OCI-M2 (cell line): ENCODE data around the gene FCRL6.

Experiments
- DNase-seq: peaks from one replicate; lab custom pipeline; 2025; ENCODE audit not compliant: unreplicated experiment; lab: John Stamatoyannopoulos, UW

The FCRL6 gene

GRCh38 chr1:159832309-159832708 lies 30.1 kb downstream of the FCRL6 start:
- DNase-seq: no peak

GRCh38 chr1:159835356-159835755 lies 33.2 kb downstream of the FCRL6 start:
- DNase-seq: no peak

- no peak for DNase-seq
Observed at GRCh38 chr1:159835862-159836525, 33.8 kb downstream of the FCRL6 start.

GRCh38 chr1:159838715-159839114 lies 36.6 kb downstream of the FCRL6 start:
- DNase-seq: no peak

- DNase-seq: no peak
Observed at GRCh38 chr1:159839116-159839849, 37.1 kb downstream of the FCRL6 start.

GRCh38 chr1:159841749-159842148 lies 39.6 kb downstream of the FCRL6 start:
- no peak for DNase-seq

- DNase-seq: no peak
Observed at GRCh38 chr1:159843459-159843858, 41.3 kb downstream of the FCRL6 start.

GRCh38 chr1:159845751-159846629 lies 43.8 kb downstream of the FCRL6 start:
- DNase-seq: no peak

GRCh38 chr1:159847231-159847630 lies 45.1 kb downstream of the FCRL6 start:
- no peak for DNase-seq

- DNase-seq: no peak
Observed at GRCh38 chr1:159848326-159848725, 46.2 kb downstream of the FCRL6 start.

GRCh38 chr1:159849626-159850366 lies 47.6 kb downstream of the FCRL6 start:
- DNase-seq: no peak

- no peak for DNase-seq
Observed at GRCh38 chr1:159851407-159851806, 49.2 kb downstream of the FCRL6 start.

- no peak for DNase-seq
Observed at GRCh38 chr1:159853417-159854115, 51.4 kb downstream of the FCRL6 start.

- DNase-seq: no peak
Observed at GRCh38 chr1:159854116-159854692, 52.0 kb downstream of the FCRL6 start.

GRCh38 chr1:159854693-159855192 lies 52.6 kb downstream of the FCRL6 start:
- DNase-seq: no peak

GRCh38 chr1:159855709-159856108 lies 53.5 kb downstream of the FCRL6 start:
- DNase-seq: no peak

- no peak for DNase-seq
Observed at GRCh38 chr1:159856576-159856975, 54.4 kb downstream of the FCRL6 start.

GRCh38 chr1:159857889-159858288 lies 55.7 kb downstream of the FCRL6 start:
- DNase-seq: no peak

- DNase-seq: no peak
Observed at GRCh38 chr1:159859767-159860322, 57.7 kb downstream of the FCRL6 start.

GRCh38 chr1:159860456-159860855 lies 58.3 kb downstream of the FCRL6 start:
- no peak for DNase-seq
